ENCODE measurements around the gene COG4.

COG4 gene

GRCh38 chr16:70455910-70456309, 67.4 kb downstream of the COG4 start:
- Histone ChIP-seq H3K4me1 (ENCODE audit: low read length) (peaks cover 4% of the 10 kb centered on the region), H3K9ac (ENCODE audit: low read length) (no peak overlapping the region), H3K36me3 (replicated peaks; ENCODE audit: insufficient read depth, low read length) (no peaks in the 10 kb centered on the region), H3F3A (ENCODE audit: insufficient read depth, low read length) (no peaks in the 10 kb centered on the region), H3K4me3 (ENCODE audit: low read length) (no peak overlapping the region), H3K9me3 (replicated peaks; ENCODE audit: insufficient read depth, low read length) (no peaks in the 10 kb centered on the region), H3K27me3 (replicated peaks; ENCODE audit: insufficient read depth, low read length) (no peaks in the 10 kb centered on the region), H2AFZ (ENCODE audit: low read length) (no peak overlapping the region), H3K27ac (ENCODE audit: low read length) (no peak overlapping the region), H4K20me1 (ENCODE audit: insufficient read depth, low read length) (no peaks in the 10 kb centered on the region), H3K4me2 (ENCODE audit: low read depth, low read length) (no peak overlapping the region), H3K79me2 (ENCODE audit: low read length) (no peaks in the 10 kb centered on the region), H3K9me2 (replicated peaks; ENCODE audit: insufficient read depth, low read length) (no peaks in the 10 kb centered on the region)
- DNase-seq = no peak
- TF ChIP-seq EZH2 (optimal IDR thresholded peaks at IDR 0.05; ENCODE audit: low read depth, low read length) = no peak
- TF ChIP-seq EZH2phosphoT487 (IDR thresholded peaks at IDR 0.05; ENCODE audit: low read length) = no peak
- no peak for TF ChIP-seq CTCF (IDR thresholded peaks at IDR 0.05; ENCODE audit: low read length)

- Histone ChIP-seq H3K9ac (ENCODE audit: low read length) (peak within 1 kb of the TSS; percentile 97), H3K4me1 (ENCODE audit: low read length) (peaks cover 4% of the 10 kb centered on the region), H3K36me3 (replicated peaks; ENCODE audit: insufficient read depth, low read length) (no peaks in the 10 kb centered on the region), H3F3A (ENCODE audit: insufficient read depth, low read length) (no peaks in the 10 kb centered on the region), H3K27me3 (replicated peaks; ENCODE audit: insufficient read depth, low read length) (no peaks in the 10 kb centered on the region), H2AFZ (ENCODE audit: low read length) (peak within 1 kb of the TSS; percentile 98), H3K4me3 (ENCODE audit: low read length) (peak within 1 kb of the TSS; percentile 98), H3K79me2 (ENCODE audit: low read length) (no peaks in the 10 kb centered on the region), H4K20me1 (ENCODE audit: insufficient read depth, low read length) (no peaks in the 10 kb centered on the region), H3K27ac (ENCODE audit: low read length) (peak within 1 kb of the TSS; percentile 80), H3K9me2 (replicated peaks; ENCODE audit: insufficient read depth, low read length) (no peaks in the 10 kb centered on the region), H3K4me2 (ENCODE audit: low read depth, low read length) (peak within 1 kb of the TSS; percentile 53), H3K9me3 (replicated peaks; ENCODE audit: insufficient read depth, low read length) (no peaks in the 10 kb centered on the region)
- peak; percentile 70 for DNase-seq
- TF ChIP-seq CTCF (IDR thresholded peaks at IDR 0.05; ENCODE audit: low read length) (no peak), EZH2phosphoT487 (IDR thresholded peaks at IDR 0.05; ENCODE audit: low read length) (no peak), EZH2 (optimal IDR thresholded peaks at IDR 0.05; ENCODE audit: low read depth, low read length) (no peak)
Measured at GRCh38 chr16:70454222-70455034, 68.9 kb downstream of the COG4 start, which contains the start of gene FCSK. Gene FCSK (plus strand): TSS chr16:70454595. CDS start chr16:70463191, 8,596 bp downstream.

- peak overlapping the region; percentile 53 for H3K4me2 ChIP-seq (ENCODE audit: low read depth, low read length)
- H2AFZ ChIP-seq (ENCODE audit: low read length) = peak overlapping the region; percentile 98
- H3K27me3 ChIP-seq (replicated peaks; ENCODE audit: insufficient read depth, low read length) = no peaks in the 10 kb centered on the region
- H3K27ac ChIP-seq (ENCODE audit: low read length) = peak overlapping the region; percentile 80; the same call in 1 of the 2 replicates
- H3K9me3 ChIP-seq (replicated peaks; ENCODE audit: insufficient read depth, low read length) = no peaks in the 10 kb centered on the region
- peak overlapping the region; percentile 97; the same call in 1 of the 2 replicates for H3K9ac ChIP-seq (ENCODE audit: low read length)
- H4K20me1 ChIP-seq (ENCODE audit: insufficient read depth, low read length) = no peaks in the 10 kb centered on the region
- H3K4me1 ChIP-seq (ENCODE audit: low read length) = peaks cover 4% of the 10 kb centered on the region
- H3K9me2 ChIP-seq (replicated peaks; ENCODE audit: insufficient read depth, low read length) = no peaks in the 10 kb centered on the region
- H3K4me3 ChIP-seq (ENCODE audit: low read length) = peak overlapping the region; percentile 98
- TF ChIP-seq EZH2phosphoT487 (IDR thresholded peaks at IDR 0.05; ENCODE audit: low read length) (no peak), CTCF (IDR thresholded peaks at IDR 0.05; ENCODE audit: low read length) (no peak), EZH2 (optimal IDR thresholded peaks at IDR 0.05; ENCODE audit: low read depth, low read length) (no peak)
- DNase-seq = no peak
- no peaks in the 10 kb centered on the region for H3K79me2 ChIP-seq (ENCODE audit: low read length)
- H3K36me3 ChIP-seq (replicated peaks; ENCODE audit: insufficient read depth, low read length) = no peaks in the 10 kb centered on the region
- no peaks in the 10 kb centered on the region for H3F3A ChIP-seq (ENCODE audit: insufficient read depth, low read length)
Measured at GRCh38 chr16:70453892-70454221, 69.5 kb downstream of the COG4 start.
